Upper lobe of left lung (tissue), 4 donors: ENCODE measurements around the gene GLYATL3.

Source experiments
- POLR2A ChIP-seq, 4 donors: fragments of 450-650 bp; IDR thresholded peaks; one replicate each; pipeline ENCODE4 v1.5.1; 2016 to 2017; ENCODE audit warnings: antibody characterized with exemption in 4 of 4, mild to moderate bottlenecking in 2 of 4
- POLR2AphosphoS5 ChIP-seq, 2 donors: sonication (generic); formaldehyde crosslinking; IDR thresholded peaks; one replicate each; pipeline ENCODE4 v1.5.1; 2017; ENCODE audit warnings: antibody characterized with exemption in 2 of 2
- TF ChIP-seq, protein P1 (sequence below), 6 experiments: fragments of 450-650 bp in 4 of 6; fragments of 200-600 bp in 2 of 6; sonication (generic) in 2 of 6; IDR thresholded peaks; one replicate each; pipeline ENCODE4 v1.5.1; 2016 to 2019; ENCODE audit warnings: antibody characterized with exemption in 6 of 6

DNA sequence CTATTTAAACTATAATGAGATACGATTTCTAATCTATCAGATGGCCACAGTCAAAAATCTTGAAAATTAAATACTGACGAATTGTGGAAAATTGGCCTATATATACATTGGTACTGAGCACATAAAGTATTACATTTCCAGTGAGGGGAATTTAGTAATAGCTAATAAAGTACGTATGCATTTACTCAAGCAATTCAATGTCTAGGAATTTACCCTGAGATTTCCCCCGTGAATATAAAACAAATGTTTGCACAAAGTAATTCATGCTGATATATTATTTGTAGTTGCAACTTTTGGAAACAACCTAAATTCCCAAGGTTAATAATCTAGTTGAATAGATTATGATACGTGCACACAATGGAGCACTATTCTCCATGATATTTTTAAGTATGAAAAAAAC, 36.1 kb downstream of the GLYATL3 start:
- TF ChIP-seq POLR2A (IDR thresholded peaks at IDR 0.05) (no peak), POLR2AphosphoS5 (IDR thresholded peaks at IDR 0.05) (no peak)
- TF ChIP-seq, protein P1, sequence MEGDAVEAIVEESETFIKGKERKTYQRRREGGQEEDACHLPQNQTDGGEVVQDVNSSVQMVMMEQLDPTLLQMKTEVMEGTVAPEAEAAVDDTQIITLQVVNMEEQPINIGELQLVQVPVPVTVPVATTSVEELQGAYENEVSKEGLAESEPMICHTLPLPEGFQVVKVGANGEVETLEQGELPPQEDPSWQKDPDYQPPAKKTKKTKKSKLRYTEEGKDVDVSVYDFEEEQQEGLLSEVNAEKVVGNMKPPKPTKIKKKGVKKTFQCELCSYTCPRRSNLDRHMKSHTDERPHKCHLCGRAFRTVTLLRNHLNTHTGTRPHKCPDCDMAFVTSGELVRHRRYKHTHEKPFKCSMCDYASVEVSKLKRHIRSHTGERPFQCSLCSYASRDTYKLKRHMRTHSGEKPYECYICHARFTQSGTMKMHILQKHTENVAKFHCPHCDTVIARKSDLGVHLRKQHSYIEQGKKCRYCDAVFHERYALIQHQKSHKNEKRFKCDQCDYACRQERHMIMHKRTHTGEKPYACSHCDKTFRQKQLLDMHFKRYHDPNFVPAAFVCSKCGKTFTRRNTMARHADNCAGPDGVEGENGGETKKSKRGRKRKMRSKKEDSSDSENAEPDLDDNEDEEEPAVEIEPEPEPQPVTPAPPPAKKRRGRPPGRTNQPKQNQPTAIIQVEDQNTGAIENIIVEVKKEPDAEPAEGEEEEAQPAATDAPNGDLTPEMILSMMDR (IDR thresholded peaks at IDR 0.05), result no peak
